Progenitor cell of endocrine pancreas (in vitro differentiated cells): ENCODE data around the gene NDUFAF8. TPM values are rescaled to one million over a fixed set of nuclear protein-coding genes. Genes with fewer than 3 reads are reported as not detected.

Source experiments
- DNase-seq: peaks from one replicate; pipeline ENCODE4 v3.0.0; 2021; ENCODE audit warnings: low spot score; ENCODE audit not compliant: unreplicated experiment
- H3K27ac Mint-ChIP-seq: 2 replicates; pipeline ENCODE4 v1.8.0; 2021; ENCODE audit warnings: mild to moderate bottlenecking, moderate library complexity, mixed read lengths
- H3K27me3 Mint-ChIP-seq: 2 replicates; pipeline ENCODE4 v1.8.0; 2021; ENCODE audit warnings: mixed read lengths
- H3K36me3 Mint-ChIP-seq: 2 replicates; pipeline ENCODE4 v1.8.0; 2022; ENCODE audit warnings: mixed read lengths; ENCODE audit not compliant: insufficient read depth
- H3K4me1 Mint-ChIP-seq: 2 replicates; pipeline ENCODE4 v1.8.0; 2021; ENCODE audit warnings: low read depth, mixed read lengths
- H3K4me3 Mint-ChIP-seq: 2 replicates; pipeline ENCODE4 v1.8.0; 2021; ENCODE audit warnings: low read depth, mild to moderate bottlenecking, moderate library complexity, mixed read lengths
- H3K9me3 Mint-ChIP-seq: 2 replicates; pipeline ENCODE4 v1.8.0; 2021; ENCODE audit warnings: low read depth, mixed read lengths
- total RNA-seq: library from RNA; stranded (reverse); gene quantifications from 2 replicates; pipeline ENCODE4 v1.2.1, GENCODE V29; 2021
- TF ChIP-seq, protein P1 (sequence below): fragments of 200-600 bp; sonication (generic); IDR thresholded peaks from one replicate; pipeline ENCODE4 v1.5.0; 2021; ENCODE audit warnings: antibody characterized with exemption, mild to moderate bottlenecking; ENCODE audit not compliant: unreplicated experiment

Gene NDUFAF8
- total RNA-seq, 1 donor from 2014 or later = 43.6 TPM

GRCh38 chr17:81276781-81277180 is 37.7 kb downstream of the NDUFAF8 start:
- H3K27ac Mint-ChIP-seq = no peak overlapping the region
- H3K9me3 Mint-ChIP-seq = no peaks in the 10 kb centered on the region
- H3K4me3 Mint-ChIP-seq = no peak overlapping the region

GRCh38 chr17:81277421-81277820 is 38.3 kb downstream of the NDUFAF8 start:
- DNase-seq = no peak
- Mint-ChIP-seq H3K36me3 (peaks cover 16% of the 10 kb centered on the region), H3K9me3 (no peaks in the 10 kb centered on the region), H3K27ac (no peak overlapping the region), H3K27me3 (no peaks in the 10 kb centered on the region), H3K4me3 (no peak overlapping the region), H3K4me1 (no peaks in the 10 kb centered on the region)
- TF ChIP-seq, protein P1, sequence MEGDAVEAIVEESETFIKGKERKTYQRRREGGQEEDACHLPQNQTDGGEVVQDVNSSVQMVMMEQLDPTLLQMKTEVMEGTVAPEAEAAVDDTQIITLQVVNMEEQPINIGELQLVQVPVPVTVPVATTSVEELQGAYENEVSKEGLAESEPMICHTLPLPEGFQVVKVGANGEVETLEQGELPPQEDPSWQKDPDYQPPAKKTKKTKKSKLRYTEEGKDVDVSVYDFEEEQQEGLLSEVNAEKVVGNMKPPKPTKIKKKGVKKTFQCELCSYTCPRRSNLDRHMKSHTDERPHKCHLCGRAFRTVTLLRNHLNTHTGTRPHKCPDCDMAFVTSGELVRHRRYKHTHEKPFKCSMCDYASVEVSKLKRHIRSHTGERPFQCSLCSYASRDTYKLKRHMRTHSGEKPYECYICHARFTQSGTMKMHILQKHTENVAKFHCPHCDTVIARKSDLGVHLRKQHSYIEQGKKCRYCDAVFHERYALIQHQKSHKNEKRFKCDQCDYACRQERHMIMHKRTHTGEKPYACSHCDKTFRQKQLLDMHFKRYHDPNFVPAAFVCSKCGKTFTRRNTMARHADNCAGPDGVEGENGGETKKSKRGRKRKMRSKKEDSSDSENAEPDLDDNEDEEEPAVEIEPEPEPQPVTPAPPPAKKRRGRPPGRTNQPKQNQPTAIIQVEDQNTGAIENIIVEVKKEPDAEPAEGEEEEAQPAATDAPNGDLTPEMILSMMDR = no peak

More at GRCh38 chr17:81276781-81277180, 37.7 kb downstream of the NDUFAF8 start:
- Mint-ChIP-seq H3K4me1 (no peaks in the 10 kb centered on the region), H3K36me3 (peaks cover 16% of the 10 kb centered on the region), H3K27me3 (no peaks in the 10 kb centered on the region)
- DNase-seq = no peak
- TF ChIP-seq, protein P1 = no peak

- DNase-seq = no peak
- Mint-ChIP-seq H3K36me3 (peaks cover 14% of the 10 kb centered on the region), H3K9me3 (no peaks in the 10 kb centered on the region), H3K4me3 (no peak overlapping the region), H3K27ac (no peak overlapping the region), H3K4me1 (no peaks in the 10 kb centered on the region), H3K27me3 (no peaks in the 10 kb centered on the region)
- TF ChIP-seq, protein P1 = no peak
These were observed 39.0 kb downstream of the NDUFAF8 start for GRCh38 chr17:81277946-81278693.

GRCh38 chr17:81278831-81279230 is 39.7 kb downstream of the NDUFAF8 start:
- DNase-seq = no peak
- Mint-ChIP-seq H3K4me1 (no peaks in the 10 kb centered on the region), H3K9me3 (no peaks in the 10 kb centered on the region), H3K27me3 (no peaks in the 10 kb centered on the region), H3K36me3 (peaks cover 10% of the 10 kb centered on the region), H3K27ac (no peak overlapping the region), H3K4me3 (no peak overlapping the region)
- TF ChIP-seq, protein P1 = no peak

DNA sequence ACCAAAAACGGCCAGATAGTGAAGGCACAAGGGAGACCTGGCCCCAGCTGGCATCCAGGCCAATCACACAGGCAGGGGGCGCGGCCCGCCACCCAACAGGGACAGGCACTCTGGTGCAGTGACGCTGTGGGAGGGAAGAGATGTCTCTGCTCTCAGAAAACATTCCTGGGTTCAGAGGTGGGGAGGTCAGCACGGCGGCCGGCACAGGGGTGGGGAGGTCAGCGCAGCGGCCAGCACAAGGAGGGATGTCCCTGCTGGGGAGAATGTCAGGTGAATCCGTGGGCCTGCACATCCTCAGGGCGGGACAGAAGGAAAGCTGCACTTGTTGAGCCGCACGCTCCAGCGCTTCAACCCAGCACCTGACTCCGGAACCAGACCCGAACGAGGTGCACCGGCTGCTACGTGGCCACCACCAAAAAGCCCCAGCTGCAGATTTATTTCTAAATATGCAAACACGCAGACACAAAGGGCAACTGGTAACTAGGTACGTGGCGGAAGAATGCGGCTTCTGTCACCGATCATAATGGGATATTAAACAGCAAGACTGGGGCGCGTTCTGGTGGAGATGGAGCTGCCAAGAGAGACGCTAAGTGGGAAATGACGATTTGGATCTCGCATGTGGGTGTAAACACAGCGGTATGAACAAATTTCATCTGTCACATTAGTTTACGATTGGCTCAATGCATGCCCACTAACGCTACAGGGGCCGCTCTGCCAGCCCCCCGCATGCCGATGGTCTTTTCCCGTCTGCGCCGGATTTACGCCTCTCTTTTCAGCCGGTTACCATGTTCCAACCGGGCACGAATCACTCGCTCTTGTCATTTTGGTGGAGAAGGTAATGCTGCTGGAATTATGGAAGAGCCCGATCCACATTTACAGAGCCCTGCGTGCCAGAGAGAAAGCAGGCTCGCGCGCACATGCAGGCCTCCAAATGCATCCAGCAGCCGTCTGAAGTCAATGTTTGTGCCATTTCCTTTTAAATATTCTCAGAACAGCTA is 40.5 kb downstream of the NDUFAF8 start:
- Mint-ChIP-seq H3K4me1 (no peaks in the 10 kb centered on the region), H3K4me3 (no peak overlapping the region), H3K9me3 (no peaks in the 10 kb centered on the region), H3K27ac (no peak overlapping the region), H3K36me3 (peaks cover 12% of the 10 kb centered on the region), H3K27me3 (no peaks in the 10 kb centered on the region)
- DNase-seq = no peak
- TF ChIP-seq, protein P1 = no peak
